Gastroesophageal sphincter (tissue), 4 donors: ENCODE results near the gene IBSP. TPM values are rescaled to one million over a fixed set of nuclear protein-coding genes. Genes with fewer than 3 reads are reported as not detected.

Source experiments
- ATAC-seq: fragments of 150-250 bp; one replicate; pipeline ENCODE4 v1.9.1; 2016; ENCODE audit warnings: mild to moderate bottlenecking, moderate library complexity
- H3K27ac ChIP-seq, 4 donors: fragments of 200-600 bp; sonication (generic) in 3 of 4; 1 replicate in 3 of 4; 2 replicates in 1 of 4; pipeline ENCODE4 v1.5.1; 2016 to 2019
- H3K27me3 ChIP-seq: fragments of 200-600 bp; sonication (generic); one replicate; pipeline ENCODE4 v1.5.1; 2019
- H3K36me3 ChIP-seq, 2 donors: fragments of 200-600 bp; sonication (generic); one replicate each; pipeline ENCODE4 v1.5.1; 2019; ENCODE audit warnings: control low read depth in 1 of 2
- H3K4me1 ChIP-seq, 3 donors: fragments of 200-600 bp; sonication (generic); 1 replicate in 2 of 3; 2 replicates in 1 of 3; pipeline ENCODE4 v1.5.1; 2016 to 2019; ENCODE audit warnings: control low read depth in 2 of 3
- H3K4me3 ChIP-seq, 2 donors: fragments of 200-600 bp; sonication (generic); one replicate each; pipeline ENCODE4 v1.5.1; 2019; ENCODE audit warnings: mild to moderate bottlenecking in 1 of 2, moderate library complexity in 1 of 2
- H3K9me3 ChIP-seq, 3 donors: fragments of 200-600 bp; sonication (generic); one replicate each; pipeline ENCODE4 v1.5.1; 2017 to 2019; ENCODE audit warnings: control low read depth in 2 of 3
- CTCF ChIP-seq, 4 experiments: fragments of 200-600 bp in 2 of 4; fragments of 450-650 bp in 2 of 4; sonication (generic) in 1 of 4; IDR thresholded peaks; one replicate each; pipeline ENCODE4 v1.5.1; 2017 to 2019; ENCODE audit warnings: antibody characterized with exemption in 4 of 4, mild to moderate bottlenecking in 2 of 4, moderate library complexity in 2 of 4
- EP300 ChIP-seq: sonication (generic); formaldehyde crosslinking; IDR thresholded peaks from one replicate; pipeline ENCODE4 v1.6.1; 2017; ENCODE audit warnings: antibody characterized with exemption, mild to moderate bottlenecking
- POLR2A ChIP-seq, 2 donors: fragments of 450-650 bp; IDR thresholded peaks; one replicate each; pipeline ENCODE4 v1.6.1; 2017; ENCODE audit warnings: antibody characterized with exemption in 2 of 2, mild to moderate bottlenecking in 2 of 2, moderate library complexity in 1 of 2
- POLR2AphosphoS5 ChIP-seq: sonication (generic); formaldehyde crosslinking; IDR thresholded peaks from one replicate; pipeline ENCODE4 v1.6.1; 2017; ENCODE audit warnings: antibody characterized with exemption
- WGBS, 2 donors: methylation state at CpG; one replicate each; pipeline ENCODE4 v1.1.5; 2018; ENCODE audit warnings: low coverage in 1 of 2; 5-methylcytosine and 5-hydroxymethylcytosine counted together
- total RNA-seq, 4 donors: library from RNA; depleted of rRNA; stranded (reverse); fragments of >200 nt; gene quantifications; one replicate each; pipeline ENCODE4 v1.1.0, GENCODE V29; 2016

Gene IBSP
- total RNA-seq, 4 donors from 2014 or later = not detected

- peak overlapping the region in 1 of 4 donors; percentile 49 for H3K27ac ChIP-seq
- TF ChIP-seq POLR2AphosphoS5 (no peak), EP300 (no peak), CTCF (IDR thresholded peaks at IDR 0.05) (no peak), POLR2A (IDR thresholded peaks at IDR 0.05) (no peak)
- no peaks in the 10 kb centered on the region for H3K27me3 ChIP-seq
- ATAC-seq = no peak
- no peaks in the 10 kb centered on the region for H3K9me3 ChIP-seq
- 75 to 96% methylated on average over 3 of the region's 3 CpGs for whole genome bisulfite sequencing, 2 donors
- H3K4me1 ChIP-seq = peaks cover 0 to 10% (median 0%) of the 10 kb centered on the region in 3 donors
- no peak overlapping the region for H3K4me3 ChIP-seq
- no peaks in the 10 kb centered on the region for H3K36me3 ChIP-seq
Measured at GRCh38 chr4:87840149-87840548, 40.8 kb downstream of the IBSP start.

GRCh38 chr4:87843936-87844335 is 44.6 kb downstream of the IBSP start:
- peak; percentile 80 for ATAC-seq
- Histone ChIP-seq H3K4me1 (peaks cover 0 to 14% (median 0%) of the 10 kb centered on the region in 3 donors), H3K4me3 (no peak overlapping the region), H3K36me3 (no peaks in the 10 kb centered on the region), H3K9me3 (no peaks in the 10 kb centered on the region), H3K27ac (no peak overlapping the region), H3K27me3 (no peaks in the 10 kb centered on the region)
- WGBS, 2 donors = 47 to 49% methylated on average over 3 of the region's 3 CpGs
- TF ChIP-seq CTCF (IDR thresholded peaks at IDR 0.05) = no peak
- TF ChIP-seq POLR2AphosphoS5 = no peak

GRCh38 chr4:87844452-87844851 is 45.1 kb downstream of the IBSP start:
- no peak overlapping the region for H3K27ac ChIP-seq
- 45 to 65% methylated on average over 1 of the region's 1 CpG for WGBS, 2 donors
- no peaks in the 10 kb centered on the region for H3K27me3 ChIP-seq
- H3K4me1 ChIP-seq = peaks cover 0 to 13% (median 0%) of the 10 kb centered on the region in 3 donors
- ATAC-seq = no peak
- H3K36me3 ChIP-seq = no peaks in the 10 kb centered on the region
- TF ChIP-seq CTCF (IDR thresholded peaks at IDR 0.05) (no peak), POLR2A (IDR thresholded peaks at IDR 0.05) (no peak), POLR2AphosphoS5 (no peak), EP300 (no peak)
- H3K4me3 ChIP-seq = no peak overlapping the region
- no peaks in the 10 kb centered on the region for H3K9me3 ChIP-seq

- Histone ChIP-seq H3K4me1 (peaks cover 0 to 15% (median 0%) of the 10 kb centered on the region in 3 donors), H3K27ac (no peak overlapping the region), H3K27me3 (no peaks in the 10 kb centered on the region), H3K4me3 (no peak overlapping the region), H3K36me3 (no peaks in the 10 kb centered on the region), H3K9me3 (no peaks in the 10 kb centered on the region)
- ATAC-seq = no peak
- TF ChIP-seq POLR2AphosphoS5 = no peak
- no peak for TF ChIP-seq POLR2A (IDR thresholded peaks at IDR 0.05)
- WGBS, 2 donors = 91% methylated on average over 5 of the region's 5 CpGs; no CpG with 5 or more reads in 1 of the 2 donors
Measured at GRCh38 chr4:87846226-87846625, 46.9 kb downstream of the IBSP start.

- Histone ChIP-seq H3K27me3 (no peaks in the 10 kb centered on the region), H3K4me1 (peaks cover 0 to 15% (median 0%) of the 10 kb centered on the region in 3 donors), H3K4me3 (peak overlapping the region in 1 of 2 donors; percentile 27), H3K9me3 (no peaks in the 10 kb centered on the region), H3K36me3 (no peaks in the 10 kb centered on the region), H3K27ac (peak overlapping the region in 2 of 4 donors; percentile 38 to 43)
- WGBS, 2 donors = 16 to 21% methylated on average over 10 to 15 of the region's 15 CpGs
- peak; percentile 81 for ATAC-seq
- TF ChIP-seq CTCF (IDR thresholded peaks at IDR 0.05) (peak; percentile 22 to 72 (median 59)), EP300 (no peak), POLR2AphosphoS5 (no peak)
Measured at GRCh38 chr4:87848622-87849351, 49.4 kb downstream of the IBSP start.
